ENCODE measurements around the gene LRP8. TPM values are rescaled to one million over a fixed set of nuclear protein-coding genes. Genes with fewer than 3 reads are reported as not detected.

Gene LRP8
- total and polyA plus RNA-seq, 8 donors: 6.8 to 36.6 (median 9.3) TPM

GRCh38 chr1:53264048-53264447 is 63.8 kb downstream of the LRP8 start:
- Histone ChIP-seq H3K27me3 (no peaks in the 10 kb centered on the region), H3K4me3 (no peak overlapping the region), H3K9me3 (no peaks in the 10 kb centered on the region), H3K27ac (no peak overlapping the region), H3K4me1 (no peaks in the 10 kb centered on the region), H3K36me3 (peaks cover 0 to 84% of the 10 kb centered on the region in 2 donors)
- no peak for TF ChIP-seq CTCF (IDR thresholded peaks at IDR 0.05)
- intact Hi-C loops (cut with DNase I): no loop called here
- ATAC-seq: no peak
- DNase-seq: no peak

- ATAC-seq (no peak), DNase-seq (no peak)
- Histone ChIP-seq H3K27ac (no peak overlapping the region), H3K4me1 (no peaks in the 10 kb centered on the region), H3K4me3 (no peak overlapping the region), H3K36me3 (peaks cover 0 to 92% of the 10 kb centered on the region in 2 donors), H3K9me3 (no peaks in the 10 kb centered on the region), H3K27me3 (no peaks in the 10 kb centered on the region)
- no peak for TF ChIP-seq CTCF (IDR thresholded peaks at IDR 0.05)
- intact Hi-C loops (cut with DNase I): no loop called here
These were observed 65.9 kb downstream of the LRP8 start for GRCh38 chr1:53262000-53262399.

GRCh38 chr1:53260631-53261247 is 67.1 kb downstream of the LRP8 start:
- Histone ChIP-seq H3K4me1 (no peaks in the 10 kb centered on the region), H3K4me3 (no peak overlapping the region), H3K36me3 (peaks cover 0 to 89% of the 10 kb centered on the region in 2 donors), H3K27me3 (no peaks in the 10 kb centered on the region), H3K27ac (no peak overlapping the region), H3K9me3 (no peaks in the 10 kb centered on the region)
- TF ChIP-seq CTCF (IDR thresholded peaks at IDR 0.05): no peak
- no peak for ATAC-seq
- no peak for DNase-seq
- intact Hi-C loops (cut with DNase I): no loop called here

GRCh38 chr1:53259932-53260331 is 67.9 kb downstream of the LRP8 start:
- ATAC-seq: no peak
- Histone ChIP-seq H3K27me3 (no peaks in the 10 kb centered on the region), H3K9me3 (no peaks in the 10 kb centered on the region), H3K4me3 (no peak overlapping the region), H3K36me3 (peaks cover 0 to 90% of the 10 kb centered on the region in 2 donors), H3K27ac (no peak overlapping the region), H3K4me1 (no peaks in the 10 kb centered on the region)
- no peak for DNase-seq
- no peak for TF ChIP-seq CTCF (IDR thresholded peaks at IDR 0.05)
- intact Hi-C loops (cut with DNase I): no loop called here

GRCh38 chr1:53258216-53258615 is 69.7 kb downstream of the LRP8 start:
- H3K4me3 ChIP-seq: no peak overlapping the region
- H3K36me3 ChIP-seq: peaks cover 0 to 82% of the 10 kb centered on the region in 2 donors
- no peak overlapping the region for H3K27ac ChIP-seq
- H3K27me3 ChIP-seq: no peaks in the 10 kb centered on the region
- no peak for TF ChIP-seq CTCF (IDR thresholded peaks at IDR 0.05)
- DNase-seq (no peak), ATAC-seq (peak; percentile 47)
- intact Hi-C loops (cut with DNase I): no loop called here
- no peaks in the 10 kb centered on the region for H3K9me3 ChIP-seq
- H3K4me1 ChIP-seq: no peaks in the 10 kb centered on the region
